Activated T-cell treated with anti-CD3 and anti-CD28 coated beads, Interleukin-2, amount 50 U/mL, for 72 hours (primary cell): ENCODE measurements around the gene SDR42E1. TPM values are rescaled to one million over a fixed set of nuclear protein-coding genes. Genes with fewer than 3 reads are reported as not detected.
"Not testable (repeated sequence)": the region's sequence is repeated elsewhere in the genome, so short reads cannot be mapped to it uniquely, and the experiment has no call there.

Source experiments
- ATAC-seq, 2 donors: fragments of 150-1000 bp; cut with Tn5 transposase; replicated peaks in 1 of 2; 2 replicates each; pipeline ENCODE4 v1.10.0; 2021; ENCODE audit warnings: moderate library complexity in 2 of 2, mild to moderate bottlenecking in 1 of 2
- DNase-seq, 2 donors: peaks; one replicate each; pipeline ENCODE4 v3.0.0; 2021 to 2022; ENCODE audit warnings: mixed read lengths in 1 of 2
- H3K27ac Mint-ChIP-seq: one replicate; pipeline ENCODE4 v1.8.0; 2022; ENCODE audit warnings: mild to moderate bottlenecking, moderate library complexity, mixed read lengths
- H3K27me3 Mint-ChIP-seq: one replicate; pipeline ENCODE4 v1.8.0; 2022; ENCODE audit warnings: low read depth, mixed read lengths
- H3K36me3 Mint-ChIP-seq, 2 donors: one replicate each; pipeline ENCODE4 v1.8.0; 2022; ENCODE audit warnings: mixed read lengths in 2 of 2, mild to moderate bottlenecking in 1 of 2; ENCODE audit not compliant: insufficient read depth in 2 of 2
- H3K4me1 Mint-ChIP-seq: one replicate; pipeline ENCODE4 v1.8.0; 2022; ENCODE audit warnings: low read depth, mixed read lengths
- H3K4me3 Mint-ChIP-seq, 2 donors: one replicate each; pipeline ENCODE4 v1.8.0; 2022; ENCODE audit warnings: mild to moderate bottlenecking in 2 of 2, mixed read lengths in 2 of 2, moderate library complexity in 2 of 2
- H3K9me3 Mint-ChIP-seq, 2 donors: one replicate each; pipeline ENCODE4 v1.8.0; 2022; ENCODE audit warnings: mixed read lengths in 2 of 2
- total RNA-seq, 2 donors: library from RNA; stranded (reverse); gene quantifications; one replicate each; pipeline ENCODE4 v1.2.3, GENCODE V29; 2022

The SDR42E1 gene
- total RNA-seq, 2 donors from 2014 or later, result 8.7 to 13.0 TPM

- H3K27ac Mint-ChIP-seq, H3K4me1 Mint-ChIP-seq: not testable (repeated sequence)
Measured at GRCh38 chr16:81977335-81977942, 33.8 kb downstream of the SDR42E1 start.

GRCh38 chr16:81975637-81976036 lies 35.6 kb downstream of the SDR42E1 start:
- DNase-seq, result no peak
- Mint-ChIP-seq H3K4me1 (no peaks in the 10 kb centered on the region), H3K4me3 (no peak overlapping the region), H3K9me3 (peaks cover 14 to 16% of the 10 kb centered on the region in 2 donors), H3K27me3 (peaks cover 6% of the 10 kb centered on the region), H3K27ac (no peak overlapping the region), H3K36me3 (peaks cover 8 to 12% of the 10 kb centered on the region in 2 donors)
- no peak for ATAC-seq

More at GRCh38 chr16:81977335-81977942, 33.8 kb downstream of the SDR42E1 start:
- not testable (repeated sequence) for H3K9me3 Mint-ChIP-seq, DNase-seq, H3K36me3 Mint-ChIP-seq, H3K27me3 Mint-ChIP-seq, H3K4me3 Mint-ChIP-seq, ATAC-seq

- ATAC-seq, result no peak
- H3K9me3 Mint-ChIP-seq, result peaks cover 16 to 19% of the 10 kb centered on the region in 2 donors
Measured at GRCh38 chr16:81973737-81974136, 37.5 kb downstream of the SDR42E1 start.

GRCh38 chr16:81971853-81972252 lies 39.4 kb downstream of the SDR42E1 start:
- ATAC-seq (no peak), DNase-seq (no peak)
- no peaks in the 10 kb centered on the region for H3K4me1 Mint-ChIP-seq
- peaks cover 22% of the 10 kb centered on the region for H3K27me3 Mint-ChIP-seq
- no peak overlapping the region for H3K4me3 Mint-ChIP-seq
- H3K9me3 Mint-ChIP-seq, result peaks cover 16 to 19% of the 10 kb centered on the region in 2 donors
- peaks cover 12% of the 10 kb centered on the region in 2 donors for H3K36me3 Mint-ChIP-seq
- no peak overlapping the region for H3K27ac Mint-ChIP-seq

More at GRCh38 chr16:81973737-81974136, 37.5 kb downstream of the SDR42E1 start:
- Mint-ChIP-seq H3K4me1 (no peaks in the 10 kb centered on the region), H3K27me3 (peaks cover 15% of the 10 kb centered on the region), H3K36me3 (peaks cover 12% of the 10 kb centered on the region in 2 donors), H3K4me3 (no peak overlapping the region), H3K27ac (no peak overlapping the region)
- DNase-seq, result no peak

- DNase-seq (no peak), ATAC-seq (no peak)
- peaks cover 25% of the 10 kb centered on the region for H3K27me3 Mint-ChIP-seq
- no peak overlapping the region for H3K27ac Mint-ChIP-seq
- H3K36me3 Mint-ChIP-seq, result peaks cover 5 to 8% of the 10 kb centered on the region in 2 donors
- no peaks in the 10 kb centered on the region for H3K4me1 Mint-ChIP-seq
- no peak overlapping the region for H3K4me3 Mint-ChIP-seq
- peaks cover 10 to 17% of the 10 kb centered on the region in 2 donors for H3K9me3 Mint-ChIP-seq
Measured at GRCh38 chr16:81967358-81967757, 43.9 kb downstream of the SDR42E1 start.

- Mint-ChIP-seq H3K27me3 (peaks cover 25% of the 10 kb centered on the region), H3K27ac (no peak overlapping the region), H3K9me3 (peaks cover 0 to 5% of the 10 kb centered on the region in 2 donors), H3K4me1 (no peaks in the 10 kb centered on the region), H3K4me3 (no peak overlapping the region), H3K36me3 (peaks cover 0 to 4% of the 10 kb centered on the region in 2 donors)
- DNase-seq, result no peak
- ATAC-seq, result no peak
Measured at GRCh38 chr16:81964808-81965207, 46.5 kb downstream of the SDR42E1 start.

GRCh38 chr16:81956213-81956948 lies 54.9 kb downstream of the SDR42E1 start:
- Mint-ChIP-seq H3K4me3 (no peak overlapping the region), H3K36me3 (no peaks in the 10 kb centered on the region), H3K27me3 (no peaks in the 10 kb centered on the region), H3K27ac (no peak overlapping the region), H3K4me1 (no peaks in the 10 kb centered on the region), H3K9me3 (peaks cover 0 to 3% of the 10 kb centered on the region in 2 donors)
- ATAC-seq, result no peak
- no peak for DNase-seq

GRCh38 chr16:81951564-81951963 lies 59.7 kb downstream of the SDR42E1 start:
- Mint-ChIP-seq H3K4me1 (no peaks in the 10 kb centered on the region), H3K27me3 (no peaks in the 10 kb centered on the region), H3K36me3 (peaks cover 1 to 3% of the 10 kb centered on the region in 2 donors), H3K4me3 (no peak overlapping the region), H3K9me3 (peaks cover 1 to 6% of the 10 kb centered on the region in 2 donors), H3K27ac (no peak overlapping the region)
- ATAC-seq (no peak), DNase-seq (no peak)

GRCh38 chr16:81946206-81946605 lies 65.1 kb downstream of the SDR42E1 start:
- Mint-ChIP-seq H3K27ac (no peak overlapping the region), H3K4me3 (no peak overlapping the region), H3K4me1 (no peaks in the 10 kb centered on the region), H3K36me3 (peaks cover 1 to 3% of the 10 kb centered on the region in 2 donors), H3K9me3 (peaks cover 1 to 2% of the 10 kb centered on the region in 2 donors), H3K27me3 (no peaks in the 10 kb centered on the region)
- DNase-seq (no peak), ATAC-seq (no peak)

GRCh38 chr16:81945665-81946064 lies 65.6 kb downstream of the SDR42E1 start:
- H3K9me3 Mint-ChIP-seq, result peaks cover under 1 to 2% of the 10 kb centered on the region in 2 donors
- no peak overlapping the region for H3K27ac Mint-ChIP-seq
- H3K4me3 Mint-ChIP-seq, result no peak overlapping the region
- no peak for DNase-seq
- no peak for ATAC-seq
- no peaks in the 10 kb centered on the region for H3K27me3 Mint-ChIP-seq
- H3K4me1 Mint-ChIP-seq, result no peaks in the 10 kb centered on the region
- peaks cover under 1 to 2% of the 10 kb centered on the region in 2 donors for H3K36me3 Mint-ChIP-seq

GRCh38 chr16:81942007-81942601 lies 69.2 kb downstream of the SDR42E1 start:
- DNase-seq, result no peak
- Mint-ChIP-seq H3K36me3 (no peaks in the 10 kb centered on the region), H3K27ac (no peak overlapping the region), H3K4me3 (no peak overlapping the region), H3K27me3 (no peaks in the 10 kb centered on the region), H3K4me1 (no peaks in the 10 kb centered on the region), H3K9me3 (no peaks in the 10 kb centered on the region)
- no peak for ATAC-seq

GRCh38 chr16:81940781-81941560 lies 70.3 kb downstream of the SDR42E1 start:
- ATAC-seq (peak; percentile 40 to 47), DNase-seq (no peak)
- Mint-ChIP-seq H3K4me3 (no peak overlapping the region), H3K27me3 (no peaks in the 10 kb centered on the region), H3K4me1 (no peaks in the 10 kb centered on the region), H3K36me3 (no peaks in the 10 kb centered on the region), H3K9me3 (no peaks in the 10 kb centered on the region), H3K27ac (no peak overlapping the region)
